GM12892 (cell line): ENCODE measurements around the gene ABR.

Experiments used
- POLR2A ChIP-seq: IDR thresholded peaks from 2 replicates; pipeline ENCODE4 v1.6.1; 2011; ENCODE audit warnings: low read depth, low read length, control low read depth
- POLR2AphosphoS5 ChIP-seq: IDR thresholded peaks from 2 replicates; pipeline ENCODE4 v1.6.1; 2011; ENCODE audit warnings: low read depth, low read length, control low read depth
- TAF1 ChIP-seq: IDR thresholded peaks from 2 replicates; pipeline ENCODE4 v1.6.1; 2011; ENCODE audit warnings: low read depth, mild to moderate bottlenecking, control low read depth, low read length, borderline replicate concordance

DNA sequence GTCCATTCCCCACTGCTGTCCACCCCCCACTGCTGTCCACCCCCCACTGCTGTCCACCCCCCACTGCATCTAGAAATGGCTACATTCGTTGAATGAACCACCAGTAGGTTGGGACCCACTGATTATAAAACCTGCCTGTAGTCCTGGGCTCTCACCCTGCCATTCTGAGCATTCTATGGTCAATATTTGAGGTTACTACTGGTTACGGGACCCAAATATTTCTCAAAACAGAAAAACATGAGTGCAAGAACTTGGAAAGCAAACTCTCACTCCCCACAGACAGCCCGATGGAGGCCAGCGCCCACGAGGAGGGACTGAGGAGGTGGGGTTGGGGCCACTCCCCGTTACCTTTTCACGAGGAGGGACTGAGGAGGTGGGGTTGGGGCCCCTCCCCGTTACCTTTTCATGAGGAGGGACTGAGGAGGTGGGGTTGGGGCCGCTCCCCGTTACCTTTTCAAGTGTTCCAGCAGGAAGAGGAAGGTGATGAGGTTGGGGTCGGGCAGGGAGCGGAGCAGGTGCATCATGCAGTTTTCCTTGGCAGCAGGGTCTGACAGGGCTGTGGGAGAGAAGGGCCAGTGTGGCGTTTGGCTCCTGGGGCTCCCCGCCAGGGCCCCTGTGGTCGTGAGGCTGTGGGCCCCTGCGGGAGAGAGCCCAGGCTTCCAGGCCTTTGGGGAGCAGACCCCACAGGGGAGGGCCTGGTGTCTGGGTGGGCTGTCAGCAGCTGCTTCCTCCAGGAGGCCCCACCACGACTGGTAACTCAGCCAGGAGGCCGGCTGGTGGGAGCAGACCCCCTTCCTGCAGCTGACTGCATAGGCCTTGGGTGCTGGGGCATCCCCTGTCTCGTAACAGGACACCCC is 170.3 kb downstream of the ABR start:
- TF ChIP-seq POLR2AphosphoS5 (no peak), POLR2A (no peak), TAF1 (no peak)
